Measurements from ENCODE around the gene TSHZ2. TPM values are rescaled to one million over a fixed set of nuclear protein-coding genes. Genes with fewer than 3 reads are reported as not detected.
"Not testable (repeated sequence)": the region's sequence is repeated elsewhere in the genome, so short reads cannot be mapped to it uniquely, and the experiment has no call there.

Gene TSHZ2
- total RNA-seq, 1 donor from 2014 or later: 9.9 TPM

DNA sequence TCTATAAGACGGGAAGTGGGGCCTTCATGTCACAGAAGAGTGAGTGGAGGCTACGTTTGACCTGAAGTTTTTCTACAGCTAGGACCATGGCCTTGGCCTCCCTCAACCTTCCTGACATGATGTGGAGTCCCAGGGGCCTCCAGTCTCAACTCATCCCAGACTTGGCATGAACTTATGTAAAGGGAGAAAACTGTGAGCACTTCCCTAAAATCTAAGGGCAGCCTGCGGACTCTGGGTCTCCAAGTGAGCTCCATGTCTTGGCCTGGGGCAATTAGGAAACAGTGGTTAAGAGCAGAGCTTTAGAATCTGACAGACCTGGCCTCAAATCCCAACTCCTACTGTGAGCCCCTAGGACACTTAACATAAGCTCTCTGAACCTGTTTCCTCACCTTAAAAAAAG lies 439.0 kb downstream of the TSHZ2 start:
- Histone ChIP-seq H3K9ac (ENCODE audit: low read depth in 1 of 3, low read length in 3 of 3) (no peak overlapping the region), H3K4me3 (ENCODE audit: low read length in 3 of 3) (no peak overlapping the region), H3K9me3 (ENCODE audit: control insufficient read depth in 3 of 3, low read length in 3 of 3) (no peaks in the 10 kb centered on the region), H3K27ac (ENCODE audit: low read depth, low read length) (no peak overlapping the region), H3K27me3 (ENCODE audit: control insufficient read depth in 3 of 3, insufficient read depth in 3 of 3, low read length in 3 of 3) (peaks cover 0 to 3% (median 0%) of the 10 kb centered on the region in 3 donors), H3K4me1 (ENCODE audit: control insufficient read depth in 3 of 3, insufficient read depth in 3 of 3, low read length in 3 of 3) (peaks cover 0 to 3% (median 0%) of the 10 kb centered on the region in 3 donors), H3K36me3 (ENCODE audit: control insufficient read depth in 3 of 3, insufficient read depth in 3 of 3, low read length in 3 of 3) (no peaks in the 10 kb centered on the region)

DNA sequence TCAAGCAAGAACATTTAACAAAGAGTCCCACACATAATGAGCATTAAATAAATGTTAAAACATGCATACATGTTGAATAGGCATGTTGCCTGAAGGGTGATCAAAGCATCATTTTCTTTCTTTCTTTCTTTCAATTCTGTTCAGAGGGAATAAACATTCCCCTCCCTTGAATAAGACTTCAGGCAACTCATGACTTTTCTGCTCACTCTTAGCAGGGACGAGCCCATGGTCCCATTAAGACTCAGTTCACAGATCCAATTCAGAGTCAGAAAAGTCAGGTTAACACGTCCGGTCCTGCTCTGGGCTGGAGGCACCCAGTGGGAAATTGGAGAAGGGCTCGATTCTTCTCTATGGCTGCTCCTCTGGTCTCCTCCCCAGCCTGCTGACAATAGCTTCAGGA lies 439.7 kb downstream of the TSHZ2 start:
- H3K4me1 ChIP-seq (ENCODE audit: control insufficient read depth in 3 of 3, insufficient read depth in 3 of 3, low read length in 3 of 3): peaks cover 0 to 3% (median 0%) of the 10 kb centered on the region in 3 donors
- H3K27me3 ChIP-seq (ENCODE audit: control insufficient read depth in 3 of 3, insufficient read depth in 3 of 3, low read length in 3 of 3): peaks cover 0 to 3% (median 0%) of the 10 kb centered on the region in 3 donors
- H3K27ac ChIP-seq (ENCODE audit: low read depth, low read length): no peak overlapping the region
- H3K4me3 ChIP-seq (ENCODE audit: low read length in 3 of 3): no peak overlapping the region
- no peaks in the 10 kb centered on the region for H3K9me3 ChIP-seq (ENCODE audit: control insufficient read depth in 3 of 3, low read length in 3 of 3)
- H3K36me3 ChIP-seq (ENCODE audit: control insufficient read depth in 3 of 3, insufficient read depth in 3 of 3, low read length in 3 of 3): no peaks in the 10 kb centered on the region
- no peak overlapping the region for H3K9ac ChIP-seq (ENCODE audit: low read depth in 1 of 3, low read length in 3 of 3)

DNA sequence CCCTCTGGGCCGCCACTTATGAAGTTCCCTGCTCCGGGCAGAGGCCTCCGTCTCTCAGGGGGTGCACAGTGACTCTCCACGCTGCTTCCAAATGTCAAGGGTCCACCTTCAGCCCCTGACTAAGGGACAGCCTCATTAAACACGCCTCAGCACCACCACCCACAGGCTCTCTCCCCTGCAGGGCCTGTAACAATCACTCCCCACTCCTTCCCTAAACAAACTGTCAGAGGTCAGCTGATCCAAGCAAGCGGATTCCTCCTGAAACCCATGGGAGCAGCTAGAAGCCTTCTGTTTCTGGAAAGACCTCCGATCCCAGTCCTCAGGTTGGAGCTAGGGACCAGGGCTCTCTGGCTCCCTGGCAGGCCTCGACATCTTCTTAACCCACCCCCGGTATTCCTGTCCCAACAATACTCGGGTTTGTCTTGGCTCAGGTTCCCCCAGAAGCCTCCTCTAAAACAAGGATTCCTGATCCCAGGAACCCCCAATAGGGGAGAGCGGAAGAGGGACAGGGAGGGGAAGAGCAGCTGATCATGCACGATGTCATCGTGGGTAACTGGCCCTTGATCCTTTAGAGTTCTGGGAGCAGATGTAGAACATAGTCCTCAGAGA lies 440.5 kb downstream of the TSHZ2 start:
- H3K36me3 ChIP-seq (ENCODE audit: control insufficient read depth in 3 of 3, insufficient read depth in 3 of 3, low read length in 3 of 3): no peaks in the 10 kb centered on the region
- H3K9ac ChIP-seq (ENCODE audit: low read depth in 1 of 3, low read length in 3 of 3): peak overlapping the region in 1 of 3 donors; percentile 16
- peaks cover 0 to 3% (median 0%) of the 10 kb centered on the region in 3 donors for H3K4me1 ChIP-seq (ENCODE audit: control insufficient read depth in 3 of 3, insufficient read depth in 3 of 3, low read length in 3 of 3)
- no peaks in the 10 kb centered on the region for H3K9me3 ChIP-seq (ENCODE audit: control insufficient read depth in 3 of 3, low read length in 3 of 3)
- H3K27me3 ChIP-seq (ENCODE audit: control insufficient read depth in 3 of 3, insufficient read depth in 3 of 3, low read length in 3 of 3): peaks cover 0 to 3% (median 0%) of the 10 kb centered on the region in 3 donors
- H3K27ac ChIP-seq (ENCODE audit: low read depth, low read length): no peak overlapping the region
- H3K4me3 ChIP-seq (ENCODE audit: low read length in 3 of 3): no peak overlapping the region

DNA sequence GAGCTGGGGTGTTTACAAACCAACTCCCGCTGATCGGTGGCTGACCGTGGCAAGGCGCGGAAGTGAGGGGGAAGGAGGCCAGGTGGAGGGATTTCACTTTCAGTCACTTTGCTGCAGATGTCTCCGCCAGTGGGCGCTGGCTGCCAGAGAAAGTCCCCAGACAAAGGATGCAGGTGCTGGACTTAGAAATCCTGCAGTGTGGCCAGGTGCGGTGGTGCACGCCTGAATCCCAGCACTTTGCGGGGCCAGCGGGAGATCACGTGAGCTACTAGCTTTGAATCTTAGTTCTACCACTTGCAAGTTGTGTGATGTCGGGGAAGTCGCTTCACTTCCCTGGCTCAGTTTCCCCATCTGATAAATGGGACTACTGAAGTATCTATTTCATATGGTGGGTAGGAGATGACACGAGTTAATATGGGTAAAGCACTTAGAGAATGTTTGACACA lies 441.1 kb downstream of the TSHZ2 start:
- Histone ChIP-seq H3K9ac (ENCODE audit: low read depth in 1 of 3, low read length in 3 of 3) (no peak overlapping the region), H3K27ac (ENCODE audit: low read depth, low read length) (no peak overlapping the region), H3K9me3 (ENCODE audit: control insufficient read depth in 3 of 3, low read length in 3 of 3) (no peaks in the 10 kb centered on the region), H3K4me3 (ENCODE audit: low read length in 3 of 3) (no peak overlapping the region), H3K27me3 (ENCODE audit: control insufficient read depth in 3 of 3, insufficient read depth in 3 of 3, low read length in 3 of 3) (peaks cover 0 to 3% (median 0%) of the 10 kb centered on the region in 3 donors), H3K4me1 (ENCODE audit: control insufficient read depth in 3 of 3, insufficient read depth in 3 of 3, low read length in 3 of 3) (peaks cover 0 to 3% (median 0%) of the 10 kb centered on the region in 3 donors), H3K36me3 (ENCODE audit: control insufficient read depth in 3 of 3, insufficient read depth in 3 of 3, low read length in 3 of 3) (no peaks in the 10 kb centered on the region)

DNA sequence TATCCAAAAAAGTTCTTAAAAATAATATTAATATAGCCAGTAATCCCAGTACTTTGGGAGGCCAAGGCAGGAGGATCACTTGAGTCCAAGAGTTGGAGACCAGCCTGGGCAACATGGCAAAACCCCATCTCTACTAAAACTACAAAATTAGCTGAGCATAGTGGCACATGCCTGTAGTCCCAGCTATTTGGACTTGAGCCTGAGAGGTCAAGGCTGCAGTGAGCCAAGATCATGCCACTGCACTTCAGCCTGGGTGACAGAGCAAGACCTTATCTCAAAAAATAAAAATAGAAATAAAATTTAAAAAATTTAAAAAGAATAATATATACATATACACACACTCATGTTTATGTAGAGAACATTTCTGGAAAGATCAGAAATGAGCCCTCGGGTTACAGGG lies 441.7 kb downstream of the TSHZ2 start:
- not testable (repeated sequence) for H3K36me3 ChIP-seq (ENCODE audit: control insufficient read depth in 3 of 3, insufficient read depth in 3 of 3, low read length in 3 of 3); H3K4me1 ChIP-seq (ENCODE audit: control insufficient read depth in 3 of 3, insufficient read depth in 3 of 3, low read length in 3 of 3); H3K27ac ChIP-seq (ENCODE audit: low read depth, low read length); H3K27me3 ChIP-seq (ENCODE audit: control insufficient read depth in 3 of 3, insufficient read depth in 3 of 3, low read length in 3 of 3); H3K9ac ChIP-seq (ENCODE audit: low read depth in 1 of 3, low read length in 3 of 3); H3K9me3 ChIP-seq (ENCODE audit: control insufficient read depth in 3 of 3, low read length in 3 of 3); H3K4me3 ChIP-seq (ENCODE audit: low read length in 3 of 3)

DNA sequence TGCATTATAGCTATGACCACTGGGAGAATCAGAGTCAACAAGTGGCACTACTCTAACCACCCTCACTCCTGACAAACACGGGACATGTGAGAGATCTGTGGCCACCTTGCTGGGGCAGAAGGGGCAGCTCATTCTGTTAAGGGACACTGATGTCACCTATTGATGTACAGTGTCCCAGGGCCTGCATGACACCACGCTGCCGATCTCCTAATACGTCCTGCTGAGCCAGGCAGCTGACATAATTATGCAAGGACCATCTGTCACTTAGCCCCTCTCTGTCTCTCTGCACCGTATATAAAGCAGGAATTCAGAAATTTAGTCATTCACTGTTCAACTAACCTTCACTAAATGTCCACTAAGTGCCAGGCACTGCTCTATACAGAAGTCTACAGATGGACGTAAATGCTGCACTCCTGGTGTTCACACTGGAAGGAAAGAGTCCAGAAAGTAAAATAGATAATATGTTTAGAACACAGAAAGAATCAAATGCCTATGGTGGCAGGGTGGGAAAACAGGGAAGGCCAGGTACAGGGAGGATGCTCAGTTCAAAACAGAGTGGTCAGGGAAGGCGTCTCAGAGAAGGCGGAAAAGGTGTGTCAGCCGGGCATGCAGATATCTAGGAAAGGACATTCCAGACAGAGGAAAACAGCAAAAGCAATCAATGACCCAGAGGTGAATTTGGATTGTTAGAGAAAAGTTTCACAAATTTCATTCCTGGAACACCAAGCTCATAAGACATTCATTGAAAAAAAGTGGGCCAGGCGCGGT lies 447.7 kb downstream of the TSHZ2 start:
- Histone ChIP-seq H3K27me3 (ENCODE audit: control insufficient read depth in 3 of 3, insufficient read depth in 3 of 3, low read length in 3 of 3) (no peaks in the 10 kb centered on the region), H3K4me3 (ENCODE audit: low read length in 3 of 3) (no peak overlapping the region), H3K9me3 (ENCODE audit: control insufficient read depth in 3 of 3, low read length in 3 of 3) (peaks cover 0 to 1% (median 0%) of the 10 kb centered on the region in 3 donors), H3K4me1 (ENCODE audit: control insufficient read depth in 3 of 3, insufficient read depth in 3 of 3, low read length in 3 of 3) (no peaks in the 10 kb centered on the region), H3K27ac (ENCODE audit: low read depth, low read length) (no peak overlapping the region), H3K9ac (ENCODE audit: low read depth in 1 of 3, low read length in 3 of 3) (no peak overlapping the region), H3K36me3 (ENCODE audit: control insufficient read depth in 3 of 3, insufficient read depth in 3 of 3, low read length in 3 of 3) (no peaks in the 10 kb centered on the region)

DNA sequence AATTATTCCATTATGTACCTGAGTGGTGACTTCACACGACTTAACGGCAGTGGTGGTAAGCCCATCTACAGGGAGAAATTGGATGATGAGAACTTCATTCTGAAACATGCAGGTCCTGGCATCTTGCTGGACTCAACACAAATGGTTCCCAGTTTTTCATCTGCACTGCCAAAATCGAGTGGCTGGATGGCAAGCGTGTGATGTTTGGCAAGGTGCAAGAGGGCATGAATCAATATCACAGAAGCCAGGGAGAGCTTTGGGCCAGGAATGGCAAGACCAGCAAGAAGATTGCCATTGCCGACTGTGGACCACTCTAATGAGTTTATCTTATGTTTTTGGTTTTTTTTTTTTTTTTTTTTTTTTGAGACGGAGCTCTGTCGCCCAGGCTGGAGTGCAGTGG lies 449.2 kb downstream of the TSHZ2 start:
- Histone ChIP-seq H3K4me3 (ENCODE audit: low read length in 3 of 3) (no peak overlapping the region), H3K4me1 (ENCODE audit: control insufficient read depth in 3 of 3, insufficient read depth in 3 of 3, low read length in 3 of 3) (no peaks in the 10 kb centered on the region), H3K36me3 (ENCODE audit: control insufficient read depth in 3 of 3, insufficient read depth in 3 of 3, low read length in 3 of 3) (no peaks in the 10 kb centered on the region), H3K9ac (ENCODE audit: low read depth in 1 of 3, low read length in 3 of 3) (no peak overlapping the region), H3K27ac (ENCODE audit: low read depth, low read length) (no peak overlapping the region), H3K9me3 (ENCODE audit: control insufficient read depth in 3 of 3, low read length in 3 of 3) (peaks cover 0 to 1% (median 0%) of the 10 kb centered on the region in 3 donors), H3K27me3 (ENCODE audit: control insufficient read depth in 3 of 3, insufficient read depth in 3 of 3, low read length in 3 of 3) (no peaks in the 10 kb centered on the region)

DNA sequence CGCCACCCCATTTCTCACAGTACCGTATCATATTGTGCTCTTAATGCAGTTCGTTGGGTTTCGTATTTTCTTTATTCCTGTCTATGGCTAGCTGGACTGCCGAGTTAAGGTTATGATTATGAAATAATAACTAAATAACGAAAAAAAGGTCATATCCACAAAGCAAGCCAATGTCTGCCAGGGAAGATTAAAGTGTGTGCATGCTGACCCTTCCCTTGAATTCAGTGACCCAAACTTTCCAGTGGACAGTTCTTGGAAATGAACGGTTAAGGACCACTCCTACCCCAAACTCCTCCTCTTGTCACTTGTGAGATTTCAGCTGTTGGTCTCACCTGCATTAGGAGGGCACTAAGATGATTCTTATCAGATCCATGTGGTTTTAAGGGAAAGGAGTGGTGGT lies 449.9 kb downstream of the TSHZ2 start:
- Histone ChIP-seq H3K4me3 (ENCODE audit: low read length in 3 of 3) (no peak overlapping the region), H3K27ac (ENCODE audit: low read depth, low read length) (no peak overlapping the region), H3K9ac (ENCODE audit: low read depth in 1 of 3, low read length in 3 of 3) (no peak overlapping the region), H3K27me3 (ENCODE audit: control insufficient read depth in 3 of 3, insufficient read depth in 3 of 3, low read length in 3 of 3) (no peaks in the 10 kb centered on the region), H3K4me1 (ENCODE audit: control insufficient read depth in 3 of 3, insufficient read depth in 3 of 3, low read length in 3 of 3) (no peaks in the 10 kb centered on the region), H3K36me3 (ENCODE audit: control insufficient read depth in 3 of 3, insufficient read depth in 3 of 3, low read length in 3 of 3) (no peaks in the 10 kb centered on the region), H3K9me3 (ENCODE audit: control insufficient read depth in 3 of 3, low read length in 3 of 3) (peaks cover 0 to 1% (median 0%) of the 10 kb centered on the region in 3 donors)

DNA sequence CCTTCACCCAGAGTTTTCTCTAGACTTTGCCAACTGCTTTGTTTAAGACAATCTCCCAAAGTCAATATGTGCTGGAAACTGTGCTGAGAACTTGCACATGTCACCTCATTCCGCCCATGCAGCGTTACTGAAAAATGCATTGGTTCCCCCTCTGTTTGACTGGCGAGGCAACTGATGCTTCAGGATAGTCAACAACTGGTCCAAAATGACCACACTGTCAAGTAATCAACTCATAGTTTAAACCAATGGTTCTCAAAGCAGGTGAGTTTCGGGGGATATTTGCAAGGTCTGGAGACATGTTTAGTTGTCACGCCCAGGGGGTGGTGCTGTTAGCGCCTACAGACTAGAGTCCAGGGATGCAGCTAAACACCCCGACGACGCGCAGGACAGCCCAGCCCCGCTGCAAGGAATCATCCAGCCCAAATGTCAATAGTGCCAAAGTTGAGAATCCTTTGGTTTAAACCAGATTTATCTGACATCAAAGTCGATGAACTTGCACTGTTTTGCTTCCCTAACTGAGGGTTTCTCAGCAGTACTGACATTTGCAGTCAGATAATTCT lies 451.5 kb downstream of the TSHZ2 start:
- H3K9me3 ChIP-seq (ENCODE audit: control insufficient read depth in 3 of 3, low read length in 3 of 3): peaks cover 0 to 1% (median 0%) of the 10 kb centered on the region in 3 donors
- H3K27ac ChIP-seq (ENCODE audit: low read depth, low read length): no peak overlapping the region
- H3K27me3 ChIP-seq (ENCODE audit: control insufficient read depth in 3 of 3, insufficient read depth in 3 of 3, low read length in 3 of 3): no peaks in the 10 kb centered on the region
- H3K4me1 ChIP-seq (ENCODE audit: control insufficient read depth in 3 of 3, insufficient read depth in 3 of 3, low read length in 3 of 3): no peaks in the 10 kb centered on the region
- no peaks in the 10 kb centered on the region for H3K36me3 ChIP-seq (ENCODE audit: control insufficient read depth in 3 of 3, insufficient read depth in 3 of 3, low read length in 3 of 3)
- H3K4me3 ChIP-seq (ENCODE audit: low read length in 3 of 3): no peak overlapping the region
- no peak overlapping the region for H3K9ac ChIP-seq (ENCODE audit: low read depth in 1 of 3, low read length in 3 of 3)

DNA sequence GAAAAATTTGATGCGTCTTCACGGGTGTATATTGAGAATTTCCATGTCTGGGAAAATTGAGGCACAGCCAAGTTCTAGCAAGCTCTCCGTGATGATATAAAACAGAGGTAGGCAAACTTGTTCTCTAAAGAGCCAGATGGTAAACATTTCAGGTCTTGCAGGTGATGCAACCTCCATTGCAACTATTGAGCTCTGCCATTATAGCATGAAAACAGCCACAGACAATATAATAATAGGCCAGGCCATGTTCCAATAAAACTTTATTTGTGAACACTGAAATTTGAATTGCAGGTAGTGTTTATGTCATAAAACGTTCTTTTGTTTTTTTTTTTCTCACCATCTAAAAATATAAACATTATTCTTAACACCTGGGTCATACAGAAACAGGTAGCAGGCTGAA lies 453.3 kb downstream of the TSHZ2 start:
- H3K27me3 ChIP-seq (ENCODE audit: control insufficient read depth in 3 of 3, insufficient read depth in 3 of 3, low read length in 3 of 3): no peaks in the 10 kb centered on the region
- no peak overlapping the region for H3K27ac ChIP-seq (ENCODE audit: low read depth, low read length)
- peaks cover 0 to 1% (median 0%) of the 10 kb centered on the region in 3 donors for H3K9me3 ChIP-seq (ENCODE audit: control insufficient read depth in 3 of 3, low read length in 3 of 3)
- no peak overlapping the region for H3K4me3 ChIP-seq (ENCODE audit: low read length in 3 of 3)
- H3K9ac ChIP-seq (ENCODE audit: low read depth in 1 of 3, low read length in 3 of 3): no peak overlapping the region
- no peaks in the 10 kb centered on the region for H3K36me3 ChIP-seq (ENCODE audit: control insufficient read depth in 3 of 3, insufficient read depth in 3 of 3, low read length in 3 of 3)
- H3K4me1 ChIP-seq (ENCODE audit: control insufficient read depth in 3 of 3, insufficient read depth in 3 of 3, low read length in 3 of 3): no peaks in the 10 kb centered on the region

Data from skeletal muscle tissue (tissue), 4 donors.